Transverse colon (tissue), 4 donors: ENCODE data around the gene MYBPC1. TPM values are rescaled to one million over a fixed set of nuclear protein-coding genes. Genes with fewer than 3 reads are reported as not detected.
A peak's percentile ranks its signal among the peaks of the same experiment; 100 is the strongest.

ENCODE experiments used
- DNase-seq: peaks from one replicate; pipeline ENCODE4 v3.0.0-alpha.2; 2019
- H3K27ac ChIP-seq, 4 donors: fragments of 200-600 bp; sonication (generic); 2 replicates each; pipeline ENCODE4 v1.5.1; 2016 to 2018; ENCODE audit warnings: inconsistent platforms in 4 of 4
- H3K27me3 ChIP-seq: fragments of 200-600 bp; sonication (generic); 2 replicates; pipeline ENCODE4 v1.5.1; 2017; ENCODE audit warnings: inconsistent platforms
- H3K36me3 ChIP-seq, 4 donors: fragments of 200-600 bp; sonication (generic); 2 replicates each; pipeline ENCODE4 v1.5.1; 2017 to 2019; ENCODE audit warnings: inconsistent platforms in 4 of 4
- H3K4me1 ChIP-seq, 4 donors: fragments of 200-600 bp; sonication (generic); 2 replicates each; pipeline ENCODE4 v1.5.1; 2017 to 2020; ENCODE audit warnings: inconsistent platforms in 4 of 4
- H3K4me3 ChIP-seq, 4 donors: fragments of 200-600 bp; sonication (generic); 1 replicate in 1 of 4; 2 replicates in 3 of 4; pipeline versions ENCODE4 v1.5.1 to v1.6.1; 2017 to 2019; ENCODE audit warnings: inconsistent platforms in 4 of 4
- H3K9me3 ChIP-seq, 2 donors: fragments of 200-600 bp; sonication (generic); 2 replicates each; pipeline ENCODE4 v1.5.1; 2017 to 2019; ENCODE audit warnings: inconsistent platforms in 2 of 2
- EP300 ChIP-seq: sonication (generic); formaldehyde crosslinking; IDR thresholded peaks from one replicate; pipeline ENCODE4 v1.6.1; 2017; ENCODE audit warnings: antibody characterized with exemption, low read depth
- POLR2A ChIP-seq: fragments of 450-650 bp; IDR thresholded peaks from one replicate; pipeline ENCODE4 v1.6.1; 2016; ENCODE audit warnings: antibody characterized with exemption, mild to moderate bottlenecking, moderate library complexity
- POLR2AphosphoS5 ChIP-seq, 3 donors: sonication (generic); formaldehyde crosslinking; IDR thresholded peaks; one replicate each; pipeline ENCODE4 v1.6.1; 2016; ENCODE audit warnings: antibody characterized with exemption in 3 of 3
- WGBS, 2 donors: methylation state at CpG; one replicate each; pipeline ENCODE4 v1.1.5; 2018; ENCODE audit warnings: low coverage in 1 of 2; 5-methylcytosine and 5-hydroxymethylcytosine counted together
- in situ Hi-C, 4 donors: fragments of 200-750 bp; cut with MboI; loops; one replicate each; pipeline versions ENCODE4 v1.15.0 to v1.15.1; 2017; ENCODE audit warnings: low sequenced_read_pairs in 3 of 4, low pct_ligation_motif_present in 1 of 4, low pct_unique_long_range_greater_than_20kb in 1 of 4
- intact Hi-C: fragments of 100-400 bp; cut with DNase I; formaldehyde crosslinking; loops from one replicate; pipeline ENCODE4 v1.15.1; 2023; ENCODE audit warnings: low total_unique reads
- total RNA-seq, 4 donors: library from RNA; depleted of rRNA; stranded (reverse); fragments of >200 nt; gene quantifications; one replicate each; pipeline ENCODE4 v1.1.0, GENCODE V29; 2016
- TF ChIP-seq, protein P1 (sequence below), 5 experiments: fragments of 200-600 bp in 3 of 5; fragments of 450-650 bp in 2 of 5; sonication (generic) in 3 of 5; IDR thresholded peaks; 1 replicate in 2 of 5; 2 replicates in 3 of 5; pipeline ENCODE4 v1.5.1; 2016 to 2017; ENCODE audit warnings: antibody characterized with exemption in 5 of 5, inconsistent platforms in 3 of 5, mild to moderate bottlenecking in 2 of 5, moderate library complexity in 1 of 5

MYBPC1 gene
- total RNA-seq, 4 donors from 2014 or later, result 151 to 247 (median 182) TPM; not detected in 1

DNA sequence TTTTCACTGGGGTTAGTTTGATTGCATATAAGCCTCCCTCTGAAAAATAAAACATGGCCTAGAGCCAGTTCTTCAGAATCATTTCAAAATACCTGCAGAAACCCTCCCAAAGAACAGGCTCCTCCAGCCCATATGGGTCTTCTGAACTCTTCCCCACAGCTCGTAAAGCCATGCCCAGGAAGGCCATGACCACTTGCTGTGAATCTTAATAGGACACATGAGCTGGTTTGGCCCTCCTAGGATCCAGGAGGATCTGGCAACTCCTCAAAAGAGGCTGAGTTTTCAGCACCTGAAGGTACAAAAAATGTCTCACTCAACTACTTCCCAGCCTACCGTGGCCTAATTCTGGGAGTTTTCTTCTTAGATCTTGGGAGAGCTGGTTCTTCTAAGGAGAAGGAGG, 2.4 kb downstream of the MYBPC1 start:
- intact Hi-C loops (no loop called here), in situ Hi-C loops (no loop called here)
- Histone ChIP-seq H3K27me3 (no peaks in the 10 kb centered on the region), H3K27ac (no peak overlapping the region), H3K4me3 (no peak overlapping the region), H3K4me1 (peaks cover 0 to 19% (median 11%) of the 10 kb centered on the region in 4 donors), H3K9me3 (no peaks in the 10 kb centered on the region), H3K36me3 (no peaks in the 10 kb centered on the region)
- no peak for DNase-seq
- 81% methylated on average over 2 of the region's 2 CpGs; no CpG with 5 or more reads in 1 of the 2 donors for WGBS, 2 donors
- TF ChIP-seq EP300 (no peak), POLR2A (no peak)
- TF ChIP-seq, protein P1, sequence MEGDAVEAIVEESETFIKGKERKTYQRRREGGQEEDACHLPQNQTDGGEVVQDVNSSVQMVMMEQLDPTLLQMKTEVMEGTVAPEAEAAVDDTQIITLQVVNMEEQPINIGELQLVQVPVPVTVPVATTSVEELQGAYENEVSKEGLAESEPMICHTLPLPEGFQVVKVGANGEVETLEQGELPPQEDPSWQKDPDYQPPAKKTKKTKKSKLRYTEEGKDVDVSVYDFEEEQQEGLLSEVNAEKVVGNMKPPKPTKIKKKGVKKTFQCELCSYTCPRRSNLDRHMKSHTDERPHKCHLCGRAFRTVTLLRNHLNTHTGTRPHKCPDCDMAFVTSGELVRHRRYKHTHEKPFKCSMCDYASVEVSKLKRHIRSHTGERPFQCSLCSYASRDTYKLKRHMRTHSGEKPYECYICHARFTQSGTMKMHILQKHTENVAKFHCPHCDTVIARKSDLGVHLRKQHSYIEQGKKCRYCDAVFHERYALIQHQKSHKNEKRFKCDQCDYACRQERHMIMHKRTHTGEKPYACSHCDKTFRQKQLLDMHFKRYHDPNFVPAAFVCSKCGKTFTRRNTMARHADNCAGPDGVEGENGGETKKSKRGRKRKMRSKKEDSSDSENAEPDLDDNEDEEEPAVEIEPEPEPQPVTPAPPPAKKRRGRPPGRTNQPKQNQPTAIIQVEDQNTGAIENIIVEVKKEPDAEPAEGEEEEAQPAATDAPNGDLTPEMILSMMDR (IDR thresholded peaks at IDR 0.05), result no peak

DNA sequence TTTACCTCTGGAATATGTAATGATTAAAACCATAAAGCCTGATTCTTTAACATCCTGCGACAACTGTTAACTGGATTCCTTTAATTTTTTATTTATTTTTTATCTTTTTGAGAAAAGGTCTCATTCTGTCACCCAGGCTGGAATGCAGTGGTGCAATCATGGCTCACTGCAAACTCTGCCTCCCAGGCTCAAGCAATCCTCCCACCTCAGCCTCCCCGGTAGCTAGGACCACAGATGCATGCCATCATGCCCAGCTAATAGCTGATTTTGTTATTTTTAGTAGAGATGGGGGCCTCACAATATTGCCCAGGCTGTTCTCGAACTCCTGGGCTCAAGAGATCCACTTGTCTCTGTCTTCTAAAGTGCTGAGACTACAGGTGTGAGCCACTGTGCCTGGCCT, 3.7 kb downstream of the MYBPC1 start:
- Histone ChIP-seq H3K27me3 (no peaks in the 10 kb centered on the region), H3K27ac (no peak overlapping the region), H3K36me3 (no peaks in the 10 kb centered on the region), H3K4me1 (peaks cover 0 to 22% (median 11%) of the 10 kb centered on the region in 4 donors), H3K4me3 (no peak overlapping the region), H3K9me3 (no peaks in the 10 kb centered on the region)
- 80 to 86% methylated on average over 2 to 3 of the region's 3 CpGs for WGBS, 2 donors
- no peak for TF ChIP-seq POLR2AphosphoS5 (IDR thresholded peaks at IDR 0.05)
- TF ChIP-seq EP300, result no peak
- TF ChIP-seq POLR2A, result no peak
- TF ChIP-seq, protein P1 (IDR thresholded peaks at IDR 0.05), result no peak
- no peak for DNase-seq
- in situ Hi-C loops (no loop called here), intact Hi-C loops (no loop called here)

DNA sequence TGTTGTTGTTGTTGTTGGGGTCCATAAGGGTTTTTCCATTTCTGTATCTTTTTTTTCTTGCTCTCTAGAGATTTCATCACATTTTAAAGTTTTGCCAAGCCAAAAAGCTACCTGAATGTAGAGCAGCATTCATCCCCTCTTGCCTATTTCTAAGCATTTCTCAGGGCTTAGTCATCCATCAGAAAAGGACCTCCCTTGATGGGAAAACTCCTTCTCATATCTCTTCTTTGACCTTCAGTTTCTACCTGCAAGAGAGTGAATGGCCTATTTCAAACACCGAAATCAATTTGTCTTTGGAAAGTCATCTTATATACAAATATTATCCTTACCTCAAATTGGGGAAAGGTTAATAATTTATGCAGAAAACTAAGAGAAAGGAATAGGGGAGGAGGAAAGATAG, 4.5 kb downstream of the MYBPC1 start:
- in situ Hi-C loops, result no loop called here
- H3K4me3 ChIP-seq, result no peak overlapping the region
- H3K9me3 ChIP-seq, result no peaks in the 10 kb centered on the region
- no peaks in the 10 kb centered on the region for H3K27me3 ChIP-seq
- peaks cover 0 to 29% (median 12%) of the 10 kb centered on the region in 4 donors for H3K4me1 ChIP-seq
- intact Hi-C loops, result no loop called here
- H3K27ac ChIP-seq, result peak overlapping the region; percentile 42 to 75 (median 62)
- WGBS, 2 donors, result 57 to 65% methylated on average over 1 of the region's 1 CpG
- no peak for DNase-seq
- TF ChIP-seq, protein P1 (IDR thresholded peaks at IDR 0.05), result no peak
- no peak for TF ChIP-seq POLR2A
- no peak for TF ChIP-seq EP300
- TF ChIP-seq POLR2AphosphoS5 (IDR thresholded peaks at IDR 0.05), result no peak
- H3K36me3 ChIP-seq, result no peaks in the 10 kb centered on the region

DNA sequence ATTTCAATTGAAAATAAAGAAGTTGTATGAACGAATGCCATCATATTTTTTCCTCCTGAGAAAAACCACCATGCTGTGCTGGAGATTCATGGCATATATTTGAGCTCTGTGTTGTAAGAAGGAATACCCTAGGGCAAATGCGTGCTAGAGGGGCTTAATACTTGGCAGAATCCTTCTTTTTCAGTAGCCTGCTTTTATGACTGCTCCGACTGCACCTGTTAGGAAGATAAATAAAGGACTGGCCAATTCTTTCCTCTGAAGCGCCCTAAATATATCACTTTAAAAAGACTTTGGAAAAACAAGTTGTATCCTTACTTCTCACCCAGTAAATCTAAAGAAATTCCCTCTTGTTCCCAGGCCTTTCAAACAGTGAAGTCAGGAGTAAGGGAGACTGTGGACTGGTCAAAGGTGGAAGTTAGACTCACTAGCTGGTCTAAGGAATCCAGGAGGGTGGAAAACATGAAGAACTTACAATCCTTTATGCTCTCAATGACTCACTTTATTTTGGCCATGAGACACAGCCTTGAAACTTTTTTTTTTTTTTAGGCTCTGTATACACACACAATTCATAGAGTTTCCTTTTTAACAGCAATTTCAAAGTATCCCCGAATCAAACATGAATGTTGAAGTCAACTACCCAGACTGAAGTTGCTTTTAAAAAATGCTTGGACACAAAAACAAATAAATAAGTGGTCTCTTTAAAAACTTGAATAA, 5.2 kb downstream of the MYBPC1 start:
- TF ChIP-seq EP300 (no peak), POLR2AphosphoS5 (IDR thresholded peaks at IDR 0.05) (no peak), POLR2A (no peak)
- TF ChIP-seq, protein P1 (IDR thresholded peaks at IDR 0.05), result no peak
- in situ Hi-C loops (no loop called here), intact Hi-C loops (no loop called here)
- Histone ChIP-seq H3K27me3 (no peaks in the 10 kb centered on the region), H3K27ac (peak overlapping the region; percentile 42 to 75 (median 62)), H3K36me3 (no peaks in the 10 kb centered on the region), H3K9me3 (no peaks in the 10 kb centered on the region), H3K4me3 (no peak overlapping the region), H3K4me1 (peaks cover 0 to 36% (median 16%) of the 10 kb centered on the region in 4 donors)
- 42 to 52% methylated on average over 3 to 5 of the region's 5 CpGs for WGBS, 2 donors
- no peak for DNase-seq
